GM12874 (cell line): Measurements from ENCODE around the gene TBK1.

Experiments
- TF ChIP-seq, protein P1 (sequence below): IDR thresholded peaks from 2 replicates; pipeline ENCODE4 v1.5.1; 2011; ENCODE audit warnings: low read depth, mild to moderate bottlenecking, control low read depth, low read length, moderate library complexity; ENCODE audit not compliant: insufficient read depth

TBK1 gene

DNA sequence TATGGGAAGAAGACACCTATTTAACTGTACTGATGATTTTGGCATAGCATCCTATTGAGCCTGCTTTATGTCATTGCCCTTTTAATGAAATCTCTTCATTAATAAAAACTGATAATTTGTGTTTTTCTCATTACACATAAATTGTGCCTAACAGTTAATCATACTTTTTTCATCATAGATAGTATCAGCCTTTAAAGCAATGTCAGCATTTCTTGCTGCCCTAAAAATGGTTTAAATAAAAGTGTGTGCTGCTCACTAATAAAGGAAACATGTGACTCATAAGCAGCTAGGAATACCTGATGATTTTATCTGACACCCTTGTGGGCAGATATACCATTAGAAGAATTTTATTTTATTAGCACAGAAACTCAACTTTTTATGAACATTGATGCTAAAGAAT lies 26.7 kb downstream of the TBK1 start:
- TF ChIP-seq, protein P1, sequence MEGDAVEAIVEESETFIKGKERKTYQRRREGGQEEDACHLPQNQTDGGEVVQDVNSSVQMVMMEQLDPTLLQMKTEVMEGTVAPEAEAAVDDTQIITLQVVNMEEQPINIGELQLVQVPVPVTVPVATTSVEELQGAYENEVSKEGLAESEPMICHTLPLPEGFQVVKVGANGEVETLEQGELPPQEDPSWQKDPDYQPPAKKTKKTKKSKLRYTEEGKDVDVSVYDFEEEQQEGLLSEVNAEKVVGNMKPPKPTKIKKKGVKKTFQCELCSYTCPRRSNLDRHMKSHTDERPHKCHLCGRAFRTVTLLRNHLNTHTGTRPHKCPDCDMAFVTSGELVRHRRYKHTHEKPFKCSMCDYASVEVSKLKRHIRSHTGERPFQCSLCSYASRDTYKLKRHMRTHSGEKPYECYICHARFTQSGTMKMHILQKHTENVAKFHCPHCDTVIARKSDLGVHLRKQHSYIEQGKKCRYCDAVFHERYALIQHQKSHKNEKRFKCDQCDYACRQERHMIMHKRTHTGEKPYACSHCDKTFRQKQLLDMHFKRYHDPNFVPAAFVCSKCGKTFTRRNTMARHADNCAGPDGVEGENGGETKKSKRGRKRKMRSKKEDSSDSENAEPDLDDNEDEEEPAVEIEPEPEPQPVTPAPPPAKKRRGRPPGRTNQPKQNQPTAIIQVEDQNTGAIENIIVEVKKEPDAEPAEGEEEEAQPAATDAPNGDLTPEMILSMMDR = no peak

DNA sequence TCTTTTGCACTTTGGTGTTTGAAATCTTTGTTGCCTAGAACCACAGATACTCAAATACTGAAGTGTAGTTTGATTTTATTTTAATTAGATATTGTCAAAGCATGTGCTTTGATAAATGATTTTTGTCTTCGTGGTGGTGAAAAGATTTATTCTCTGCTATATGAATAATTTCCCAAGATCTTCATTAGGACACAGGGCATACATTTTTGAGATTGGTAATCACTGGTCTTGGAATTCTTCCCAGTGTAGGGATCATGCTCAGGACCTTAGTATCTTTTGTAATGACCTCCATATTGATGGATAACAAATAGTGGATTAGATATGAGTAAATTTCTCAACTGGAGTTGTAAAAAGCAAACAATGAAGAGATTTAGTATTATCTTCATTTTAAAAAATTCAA lies 28.2 kb downstream of the TBK1 start:
- TF ChIP-seq, protein P1 = no peak

DNA sequence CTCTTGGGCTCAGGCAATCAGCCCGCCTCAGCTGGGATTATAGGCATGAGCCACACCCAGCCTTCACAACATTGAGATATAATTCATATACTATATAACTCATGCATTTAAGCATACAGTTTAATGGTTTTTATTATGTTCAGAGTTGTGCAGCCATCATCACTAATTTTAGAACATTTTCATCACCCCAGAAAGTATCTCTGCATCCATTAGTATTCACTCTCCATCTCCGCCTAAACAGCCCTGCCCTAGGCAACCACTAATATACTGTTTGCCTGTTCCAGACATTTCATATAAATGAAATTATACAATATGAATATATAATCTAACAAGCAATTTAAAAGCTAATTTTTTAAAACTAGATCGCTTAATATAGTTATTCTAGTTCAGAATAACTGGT lies 34.7 kb downstream of the TBK1 start:
- TF ChIP-seq, protein P1 = no peak

DNA sequence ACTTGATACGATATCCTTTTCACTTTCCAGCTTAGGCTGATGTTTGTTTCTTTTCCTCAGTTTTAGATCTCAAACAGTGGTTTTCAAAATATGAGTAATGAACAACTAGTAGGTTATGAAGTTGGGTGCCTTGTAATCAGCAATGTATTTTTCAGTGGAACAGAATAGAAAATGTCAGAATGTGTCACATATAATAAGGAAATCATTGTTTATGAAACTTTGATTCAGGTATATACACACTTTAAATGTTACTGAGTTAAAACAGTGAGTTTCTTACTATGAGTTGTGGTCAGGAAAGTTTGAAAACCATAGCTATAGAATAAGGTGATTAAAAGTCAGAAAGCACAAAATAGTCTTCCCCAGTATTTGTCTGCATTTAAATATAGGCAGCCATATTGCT lies 39.8 kb downstream of the TBK1 start:
- TF ChIP-seq, protein P1 = no peak

DNA sequence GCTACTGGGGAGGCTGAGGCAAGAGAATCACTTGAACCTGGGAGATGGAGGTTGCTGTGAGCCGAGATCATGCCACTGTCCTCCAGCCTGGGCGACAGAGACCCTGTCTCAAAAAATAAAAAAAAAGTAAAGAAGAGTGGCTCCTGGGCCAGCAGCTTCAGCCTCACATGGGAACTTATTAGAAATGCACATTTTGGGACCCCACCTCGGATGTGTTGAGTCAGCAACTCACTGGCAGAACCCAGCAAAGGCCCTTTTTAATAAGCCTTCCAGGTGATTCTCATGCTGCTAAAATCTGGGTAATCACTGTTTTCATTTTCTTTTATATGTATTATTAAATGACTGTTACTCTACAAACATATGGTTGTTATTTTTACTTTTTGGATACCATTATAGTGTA lies 41.6 kb downstream of the TBK1 start:
- TF ChIP-seq, protein P1 = no peak

DNA sequence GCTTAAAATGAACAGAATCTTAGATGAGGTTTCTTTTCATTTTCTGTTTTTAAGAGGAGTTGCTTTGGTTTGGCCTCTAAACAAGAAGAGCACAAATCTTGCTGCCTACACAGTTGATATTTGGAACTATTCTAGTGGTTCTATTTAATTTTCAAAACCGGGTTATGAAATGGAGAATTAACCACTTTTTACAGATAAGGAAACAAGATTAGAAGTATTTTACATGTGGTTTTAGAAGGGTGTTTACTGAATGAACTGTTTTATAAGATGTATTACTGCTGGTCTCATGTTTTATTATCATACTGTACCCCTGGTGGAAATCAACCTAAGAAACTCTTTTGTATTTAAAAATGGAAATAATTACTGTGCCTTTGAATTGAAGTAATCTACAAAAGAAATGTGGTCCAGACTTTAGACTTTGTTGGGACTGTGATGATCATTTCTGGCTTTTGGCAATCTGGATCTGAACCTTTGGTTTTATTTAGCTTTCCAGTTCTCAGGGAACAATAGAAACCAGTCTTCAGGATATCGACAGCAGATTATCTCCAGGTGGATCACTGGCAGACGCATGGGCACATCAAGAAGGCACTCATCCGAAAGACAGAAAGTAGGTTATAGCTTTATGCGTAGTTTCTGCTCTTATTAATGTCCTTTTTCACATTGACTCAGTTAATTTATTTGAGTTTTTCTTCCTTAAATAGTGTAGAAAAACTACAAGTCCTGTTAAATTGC lies 43.2 kb downstream of the TBK1 start:
- TF ChIP-seq, protein P1 = no peak

DNA sequence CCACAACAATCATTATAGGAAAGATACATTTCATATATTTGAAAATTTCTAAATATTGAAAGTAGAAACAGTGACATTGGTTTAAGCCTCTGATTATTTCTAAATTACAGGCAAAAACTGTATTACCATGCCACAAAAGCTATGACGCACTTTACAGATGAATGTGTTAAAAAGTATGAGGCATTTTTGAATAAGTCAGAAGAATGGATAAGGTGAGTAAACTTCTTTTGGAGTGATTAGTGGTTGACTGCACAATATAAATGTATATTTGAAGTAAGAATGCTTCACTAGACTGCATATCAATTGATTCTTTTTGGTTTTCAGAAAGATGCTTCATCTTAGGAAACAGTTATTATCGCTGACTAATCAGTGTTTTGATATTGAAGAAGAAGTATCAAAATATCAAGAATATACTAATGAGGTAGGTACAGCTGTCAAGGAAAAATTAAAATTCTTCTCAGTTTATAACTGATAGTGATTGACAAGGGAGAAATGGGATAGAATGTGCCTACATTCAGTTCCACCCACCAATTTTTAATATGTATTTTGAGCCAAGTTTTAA lies 45.0 kb downstream of the TBK1 start:
- TF ChIP-seq, protein P1 = no peak

DNA sequence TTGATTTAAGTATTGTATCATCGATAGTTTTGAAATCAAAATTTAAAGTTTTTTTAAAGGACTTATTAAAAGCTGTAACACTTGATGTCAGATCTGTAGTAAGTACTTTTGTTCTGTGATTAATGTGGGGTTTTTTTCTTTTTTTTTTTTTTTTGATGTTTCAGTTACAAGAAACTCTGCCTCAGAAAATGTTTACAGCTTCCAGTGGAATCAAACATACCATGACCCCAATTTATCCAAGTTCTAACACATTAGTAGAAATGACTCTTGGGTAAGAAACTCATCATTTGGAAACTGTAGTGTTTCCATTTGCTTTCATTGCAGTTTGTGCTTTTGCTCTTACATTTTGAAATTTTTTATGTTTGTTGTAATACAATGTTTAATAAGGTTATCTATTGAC lies 45.6 kb downstream of the TBK1 start:
- TF ChIP-seq, protein P1 = no peak
